ENCODE measurements around the gene WHRN. TPM values are rescaled to one million over a fixed set of nuclear protein-coding genes. Genes with fewer than 3 reads are reported as not detected.

The WHRN gene
- total RNA-seq, 1 donor from 2014 or later: 6.9 TPM

DNA sequence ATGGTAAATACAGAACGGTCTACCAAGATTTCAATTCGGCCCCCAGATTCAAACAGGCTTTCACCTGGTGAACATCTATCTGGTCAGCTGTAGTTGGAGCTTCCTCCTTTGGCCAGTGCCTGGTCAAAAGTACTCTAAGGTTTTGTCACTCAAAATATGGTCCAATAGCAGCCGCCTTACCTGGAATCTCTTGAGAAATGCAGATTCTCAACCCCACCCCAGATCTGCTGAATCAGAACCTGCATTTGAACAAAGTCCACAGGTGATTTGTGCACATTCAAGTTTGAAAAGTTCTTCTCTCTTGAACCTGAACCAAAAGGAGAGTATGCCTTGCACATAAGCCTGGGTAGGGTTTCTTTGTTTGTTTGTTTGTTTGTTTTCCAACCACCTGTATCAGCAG lies 17.6 kb upstream of the WHRN start:
- no peaks in the 10 kb centered on the region for H3K9me3 Mint-ChIP-seq (ENCODE audit: low read depth)
- DNase-seq (ENCODE audit: low spot score): no peak
- H3K4me3 Mint-ChIP-seq (ENCODE audit: unreplicated experiment): no peak overlapping the region
- peaks cover 10% of the 10 kb centered on the region for H3K4me1 Mint-ChIP-seq (ENCODE audit: low read depth)
- TF ChIP-seq, protein P1, sequence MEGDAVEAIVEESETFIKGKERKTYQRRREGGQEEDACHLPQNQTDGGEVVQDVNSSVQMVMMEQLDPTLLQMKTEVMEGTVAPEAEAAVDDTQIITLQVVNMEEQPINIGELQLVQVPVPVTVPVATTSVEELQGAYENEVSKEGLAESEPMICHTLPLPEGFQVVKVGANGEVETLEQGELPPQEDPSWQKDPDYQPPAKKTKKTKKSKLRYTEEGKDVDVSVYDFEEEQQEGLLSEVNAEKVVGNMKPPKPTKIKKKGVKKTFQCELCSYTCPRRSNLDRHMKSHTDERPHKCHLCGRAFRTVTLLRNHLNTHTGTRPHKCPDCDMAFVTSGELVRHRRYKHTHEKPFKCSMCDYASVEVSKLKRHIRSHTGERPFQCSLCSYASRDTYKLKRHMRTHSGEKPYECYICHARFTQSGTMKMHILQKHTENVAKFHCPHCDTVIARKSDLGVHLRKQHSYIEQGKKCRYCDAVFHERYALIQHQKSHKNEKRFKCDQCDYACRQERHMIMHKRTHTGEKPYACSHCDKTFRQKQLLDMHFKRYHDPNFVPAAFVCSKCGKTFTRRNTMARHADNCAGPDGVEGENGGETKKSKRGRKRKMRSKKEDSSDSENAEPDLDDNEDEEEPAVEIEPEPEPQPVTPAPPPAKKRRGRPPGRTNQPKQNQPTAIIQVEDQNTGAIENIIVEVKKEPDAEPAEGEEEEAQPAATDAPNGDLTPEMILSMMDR (IDR thresholded peaks at IDR 0.05): no peak
- H3K27ac Mint-ChIP-seq (ENCODE audit: unreplicated experiment): no peak overlapping the region
- peaks cover 5% of the 10 kb centered on the region for H3K27me3 Mint-ChIP-seq (ENCODE audit: low read depth)
- no peaks in the 10 kb centered on the region for H3K36me3 Mint-ChIP-seq (ENCODE audit: low read depth)

DNA sequence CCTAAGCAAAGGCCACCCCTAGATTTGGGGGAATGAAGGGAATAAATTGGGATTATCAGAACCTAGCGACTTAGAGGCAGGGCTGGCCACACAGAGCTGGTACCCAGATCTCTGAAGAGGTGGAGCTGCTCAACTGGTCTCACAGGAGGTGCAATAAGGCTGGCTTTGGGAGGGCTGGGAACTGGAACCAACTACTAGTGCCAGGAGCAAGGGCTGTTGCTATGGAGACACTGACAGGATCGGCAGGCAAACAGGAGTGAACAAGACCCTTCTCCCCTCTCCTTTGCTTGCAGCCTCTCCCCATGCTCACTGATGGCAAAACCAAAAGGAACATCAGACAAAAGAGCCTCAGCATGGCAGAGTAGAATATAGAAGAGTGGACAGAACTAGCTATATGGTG lies 17.0 kb upstream of the WHRN start:
- DNase-seq (ENCODE audit: low spot score): no peak
- no peak overlapping the region for H3K27ac Mint-ChIP-seq (ENCODE audit: unreplicated experiment)
- H3K9me3 Mint-ChIP-seq (ENCODE audit: low read depth): no peaks in the 10 kb centered on the region
- H3K36me3 Mint-ChIP-seq (ENCODE audit: low read depth): no peaks in the 10 kb centered on the region
- no peak overlapping the region for H3K4me3 Mint-ChIP-seq (ENCODE audit: unreplicated experiment)
- TF ChIP-seq, protein P1 (IDR thresholded peaks at IDR 0.05): no peak
- peaks cover 10% of the 10 kb centered on the region for H3K4me1 Mint-ChIP-seq (ENCODE audit: low read depth)
- peaks cover 5% of the 10 kb centered on the region for H3K27me3 Mint-ChIP-seq (ENCODE audit: low read depth)

- Mint-ChIP-seq H3K36me3 (ENCODE audit: low read depth) (no peaks in the 10 kb centered on the region), H3K27me3 (ENCODE audit: low read depth) (peaks cover 7% of the 10 kb centered on the region), H3K9me3 (ENCODE audit: low read depth) (no peaks in the 10 kb centered on the region), H3K4me1 (ENCODE audit: low read depth) (peaks cover 10% of the 10 kb centered on the region), H3K4me3 (ENCODE audit: unreplicated experiment) (no peak overlapping the region), H3K27ac (ENCODE audit: unreplicated experiment) (no peak overlapping the region)
- TF ChIP-seq, protein P1 (IDR thresholded peaks at IDR 0.05): no peak
- DNase-seq (ENCODE audit: low spot score): no peak
These were observed 16.6 kb upstream of the WHRN start for GRCh38 chr9:114521846-114522245.

- no peaks in the 10 kb centered on the region for H3K9me3 Mint-ChIP-seq (ENCODE audit: low read depth)
These were observed 13.3 kb upstream of the WHRN start for GRCh38 chr9:114518599-114519022.

DNA sequence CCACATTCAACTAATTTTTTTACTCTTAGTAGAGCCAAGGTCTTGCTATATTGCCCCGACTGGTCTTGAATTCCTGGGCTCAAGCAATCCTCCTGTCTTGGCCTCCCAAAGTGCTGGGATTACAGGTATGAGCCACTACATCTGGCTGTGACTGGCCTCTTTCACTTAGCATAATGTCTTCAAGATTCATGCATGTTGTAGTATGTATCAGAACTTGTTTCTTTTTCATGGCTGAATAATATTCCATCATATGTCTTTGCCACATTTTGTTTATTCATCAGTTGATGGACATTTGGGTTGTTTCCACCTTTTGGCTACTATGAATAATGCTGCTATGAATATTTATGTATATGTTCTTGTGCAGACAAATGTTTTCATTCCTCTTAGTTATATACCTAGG lies 12.8 kb upstream of the WHRN start:
- Mint-ChIP-seq H3K27ac (ENCODE audit: unreplicated experiment) (no peak overlapping the region), H3K36me3 (ENCODE audit: low read depth) (no peaks in the 10 kb centered on the region), H3K9me3 (ENCODE audit: low read depth) (no peaks in the 10 kb centered on the region), H3K4me1 (ENCODE audit: low read depth) (peaks cover 8% of the 10 kb centered on the region), H3K27me3 (ENCODE audit: low read depth) (peaks cover 12% of the 10 kb centered on the region), H3K4me3 (ENCODE audit: unreplicated experiment) (no peak overlapping the region)
- DNase-seq (ENCODE audit: low spot score): no peak
- TF ChIP-seq, protein P1 (IDR thresholded peaks at IDR 0.05): no peak

More at GRCh38 chr9:114518599-114519022, 13.3 kb upstream of the WHRN start:
- peaks cover 8% of the 10 kb centered on the region for H3K4me1 Mint-ChIP-seq (ENCODE audit: low read depth)
- H3K27me3 Mint-ChIP-seq (ENCODE audit: low read depth): peaks cover 12% of the 10 kb centered on the region
- no peak overlapping the region for H3K4me3 Mint-ChIP-seq (ENCODE audit: unreplicated experiment)
- no peaks in the 10 kb centered on the region for H3K36me3 Mint-ChIP-seq (ENCODE audit: low read depth)
- no peak for DNase-seq (ENCODE audit: low spot score)
- TF ChIP-seq, protein P1 (IDR thresholded peaks at IDR 0.05): no peak
- no peak overlapping the region for H3K27ac Mint-ChIP-seq (ENCODE audit: unreplicated experiment)
